GM12878 (cell line): ENCODE measurements around the gene MED25.

Source experiments
- CBX5 ChIP-seq: sonication (generic); IDR thresholded peaks from 2 replicates; pipeline ENCODE4 v1.6.1; 2016; ENCODE audit warnings: low read depth, moderate library complexity, mild to moderate bottlenecking, inconsistent platforms
- CTCF ChIP-seq, 3 experiments: IDR thresholded peaks in 2 of 3; conservative IDR thresholded peaks in 1 of 3; 2 replicates each; pipeline ENCODE4 v1.5.1; 2011; ENCODE audit warnings: low read depth in 3 of 3, low read length in 3 of 3, mild to moderate bottlenecking in 3 of 3, control low read depth in 2 of 3, moderate library complexity in 2 of 3, inconsistent platforms in 1 of 3, mixed read lengths in 1 of 3; ENCODE audit not compliant: control insufficient read depth in 2 of 3, insufficient read depth in 1 of 3; ENCODE audit errors: extremely low read depth in 1 of 3
- FOXM1 ChIP-seq: IDR thresholded peaks from 2 replicates; pipeline ENCODE4 v1.6.1; 2012; ENCODE audit warnings: low read depth, mild to moderate bottlenecking, inconsistent platforms, low read length, moderate library complexity
- KDM1A ChIP-seq: fragments of 200-600 bp; sonication (generic); IDR thresholded peaks from 2 replicates; pipeline ENCODE4 v1.6.1; 2016; ENCODE audit warnings: borderline replicate concordance
- MAX ChIP-seq: IDR thresholded peaks from 2 replicates; pipeline ENCODE4 v1.6.1; 2012; ENCODE audit warnings: low read depth, low read length, improper control_type of control experiment
- MXI1 ChIP-seq: fragments of 150-350 bp; IDR thresholded peaks from 2 replicates; pipeline ENCODE4 v1.6.1; 2011; ENCODE audit warnings: low read depth, mild to moderate bottlenecking, inconsistent platforms, low read length, improper control_type of control experiment
- TCF12 ChIP-seq: IDR thresholded peaks from 2 replicates; pipeline ENCODE4 v1.6.1; 2011; ENCODE audit warnings: low read depth, mild to moderate bottlenecking, low read length
- TF ChIP-seq, protein P1 (sequence below): IDR thresholded peaks from 2 replicates; pipeline ENCODE4 v1.6.1; 2011; ENCODE audit warnings: low read depth, low read length, improper control_type of control experiment, borderline replicate concordance

GRCh38 chr19:49801966-49802661 lies 16.0 kb upstream of the MED25 start:
- no peak for TF ChIP-seq MXI1
- TF ChIP-seq, protein P1, sequence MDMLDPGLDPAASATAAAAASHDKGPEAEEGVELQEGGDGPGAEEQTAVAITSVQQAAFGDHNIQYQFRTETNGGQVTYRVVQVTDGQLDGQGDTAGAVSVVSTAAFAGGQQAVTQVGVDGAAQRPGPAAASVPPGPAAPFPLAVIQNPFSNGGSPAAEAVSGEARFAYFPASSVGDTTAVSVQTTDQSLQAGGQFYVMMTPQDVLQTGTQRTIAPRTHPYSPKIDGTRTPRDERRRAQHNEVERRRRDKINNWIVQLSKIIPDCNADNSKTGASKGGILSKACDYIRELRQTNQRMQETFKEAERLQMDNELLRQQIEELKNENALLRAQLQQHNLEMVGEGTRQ = no peak
- no peak for TF ChIP-seq FOXM1
- TF ChIP-seq KDM1A = no peak
- TF ChIP-seq CTCF (IDR thresholded peaks at IDR 0.05 in 2 of 3, conservative IDR thresholded peaks at IDR 0.05 in 1 of 3; ENCODE audit: control insufficient read depth in 2 of 3, extremely low read depth in 1 of 3, insufficient read depth in 1 of 3, low read depth in 3 of 3, low read length in 3 of 3) = no peak
- no peak for TF ChIP-seq MAX
- no peak for TF ChIP-seq CBX5
- TF ChIP-seq TCF12 = no peak
